Measurements from ENCODE around the gene AIF1L. TPM values are rescaled to one million over a fixed set of nuclear protein-coding genes. Genes with fewer than 3 reads are reported as not detected.

AIF1L gene
- total RNA-seq, 1 donor from 2014 or later, result 23.7 TPM

GRCh38 chr9:131094622-131095021 lies 1.7 kb upstream of the AIF1L start:
- Mint-ChIP-seq H3K27ac (ENCODE audit: unreplicated experiment) (no peak overlapping the region), H3K36me3 (ENCODE audit: low read depth, unreplicated experiment) (no peaks in the 10 kb centered on the region), H3K4me1 (ENCODE audit: low read depth, unreplicated experiment) (peaks cover 10% of the 10 kb centered on the region), H3K27me3 (ENCODE audit: low read depth, unreplicated experiment) (peaks cover 37% of the 10 kb centered on the region), H3K9me3 (ENCODE audit: unreplicated experiment) (no peaks in the 10 kb centered on the region), H3K4me3 (ENCODE audit: unreplicated experiment) (no peak overlapping the region)
- H3K4me1 ChIP-seq (ENCODE audit: insufficient read depth, low read length), result peaks cover 8% of the 10 kb centered on the region
- no peaks in the 10 kb centered on the region for H3K36me3 ChIP-seq (ENCODE audit: insufficient read depth, low read length)
- peaks cover 23% of the 10 kb centered on the region for H3K27me3 ChIP-seq (ENCODE audit: insufficient read depth, low read length)
- no peak overlapping the region for H3K27ac ChIP-seq (ENCODE audit: low read depth, low read length)
- no peak overlapping the region for H3K4me2 ChIP-seq (ENCODE audit: low read length)
- no peaks in the 10 kb centered on the region for H3K9me3 ChIP-seq (ENCODE audit: insufficient read depth, low read depth, low read length)
- H4K20me1 ChIP-seq (ENCODE audit: insufficient read depth, low read length), result no peaks in the 10 kb centered on the region
- no peaks in the 10 kb centered on the region for H3K79me2 ChIP-seq (ENCODE audit: insufficient read depth, low read length)
- TF ChIP-seq, protein P1, sequence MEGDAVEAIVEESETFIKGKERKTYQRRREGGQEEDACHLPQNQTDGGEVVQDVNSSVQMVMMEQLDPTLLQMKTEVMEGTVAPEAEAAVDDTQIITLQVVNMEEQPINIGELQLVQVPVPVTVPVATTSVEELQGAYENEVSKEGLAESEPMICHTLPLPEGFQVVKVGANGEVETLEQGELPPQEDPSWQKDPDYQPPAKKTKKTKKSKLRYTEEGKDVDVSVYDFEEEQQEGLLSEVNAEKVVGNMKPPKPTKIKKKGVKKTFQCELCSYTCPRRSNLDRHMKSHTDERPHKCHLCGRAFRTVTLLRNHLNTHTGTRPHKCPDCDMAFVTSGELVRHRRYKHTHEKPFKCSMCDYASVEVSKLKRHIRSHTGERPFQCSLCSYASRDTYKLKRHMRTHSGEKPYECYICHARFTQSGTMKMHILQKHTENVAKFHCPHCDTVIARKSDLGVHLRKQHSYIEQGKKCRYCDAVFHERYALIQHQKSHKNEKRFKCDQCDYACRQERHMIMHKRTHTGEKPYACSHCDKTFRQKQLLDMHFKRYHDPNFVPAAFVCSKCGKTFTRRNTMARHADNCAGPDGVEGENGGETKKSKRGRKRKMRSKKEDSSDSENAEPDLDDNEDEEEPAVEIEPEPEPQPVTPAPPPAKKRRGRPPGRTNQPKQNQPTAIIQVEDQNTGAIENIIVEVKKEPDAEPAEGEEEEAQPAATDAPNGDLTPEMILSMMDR (IDR thresholded peaks at IDR 0.05; ENCODE audit: insufficient read depth, low read depth, low read length), result no peak
- no peak for TF ChIP-seq EZH2 (IDR thresholded peaks at IDR 0.05; ENCODE audit: insufficient read depth, low read length)
- FAIRE-seq (no peak), DNase-seq (ENCODE audit: low read depth) (no peak)
- H3K9ac ChIP-seq (ENCODE audit: low read length), result no peak overlapping the region
- no peak overlapping the region for H2AFZ ChIP-seq (ENCODE audit: low read depth, low read length)
- H3K4me3 ChIP-seq (ENCODE audit: insufficient read depth, low read depth, low read length), result no peak overlapping the region

GRCh38 chr9:131095666-131096268 lies 564 bp upstream of the AIF1L start:
- no peaks in the 10 kb centered on the region for H4K20me1 ChIP-seq (ENCODE audit: insufficient read depth, low read length)
- H3K4me3 ChIP-seq (ENCODE audit: insufficient read depth, low read depth, low read length), result peak overlapping the region; percentile 6
- H3K27me3 ChIP-seq (ENCODE audit: insufficient read depth, low read length), result peaks cover 23% of the 10 kb centered on the region
- H3K27me3 Mint-ChIP-seq (ENCODE audit: low read depth, unreplicated experiment), result peaks cover 36% of the 10 kb centered on the region
- peak overlapping the region; percentile 73 for H3K4me3 Mint-ChIP-seq (ENCODE audit: unreplicated experiment)
- H3K79me2 ChIP-seq (ENCODE audit: insufficient read depth, low read length), result no peaks in the 10 kb centered on the region
- FAIRE-seq (no peak), DNase-seq (ENCODE audit: low read depth) (no peak)
- H2AFZ ChIP-seq (ENCODE audit: low read depth, low read length), result peak overlapping the region; percentile 51
- peaks cover 16% of the 10 kb centered on the region for H3K4me1 Mint-ChIP-seq (ENCODE audit: low read depth, unreplicated experiment)
- H3K9me3 ChIP-seq (ENCODE audit: insufficient read depth, low read depth, low read length), result no peaks in the 10 kb centered on the region
- TF ChIP-seq, protein P1 (IDR thresholded peaks at IDR 0.05; ENCODE audit: insufficient read depth, low read depth, low read length), result no peak
- peak; percentile 27 for TF ChIP-seq EZH2 (IDR thresholded peaks at IDR 0.05; ENCODE audit: insufficient read depth, low read length)
- H3K4me1 ChIP-seq (ENCODE audit: insufficient read depth, low read length), result peaks cover 8% of the 10 kb centered on the region
- H3K9me3 Mint-ChIP-seq (ENCODE audit: unreplicated experiment), result no peaks in the 10 kb centered on the region
- peak overlapping the region; percentile 75 for H3K4me2 ChIP-seq (ENCODE audit: low read length)
- no peak overlapping the region for H3K9ac ChIP-seq (ENCODE audit: low read length)
- H3K27ac Mint-ChIP-seq (ENCODE audit: unreplicated experiment), result no peak overlapping the region
- no peaks in the 10 kb centered on the region for H3K36me3 Mint-ChIP-seq (ENCODE audit: low read depth, unreplicated experiment)
- no peak overlapping the region for H3K27ac ChIP-seq (ENCODE audit: low read depth, low read length)
- H3K36me3 ChIP-seq (ENCODE audit: insufficient read depth, low read length), result no peaks in the 10 kb centered on the region

Measured in astrocyte (in vitro differentiated cells and primary cell).